Lower leg skin (tissue), 4 donors: ENCODE data around the gene WDR44. TPM values are rescaled to one million over a fixed set of nuclear protein-coding genes. Genes with fewer than 3 reads are reported as not detected.

Experiments
- DNase-seq, 2 donors: peaks; one replicate each; pipeline ENCODE4 v3.0.0-alpha.2; 2019; ENCODE audit warnings: low spot score in 2 of 2
- H3K4me3 ChIP-seq: fragments of 200-600 bp; sonication (generic); 2 replicates; pipeline ENCODE4 v1.5.1; 2017; ENCODE audit warnings: mild to moderate bottlenecking, low read depth; ENCODE audit not compliant: poor library complexity, severe bottlenecking
- CTCF ChIP-seq, 3 donors: fragments of 450-650 bp; IDR thresholded peaks; one replicate each; pipeline ENCODE4 v1.5.1; 2016; ENCODE audit warnings: antibody characterized with exemption in 3 of 3, mild to moderate bottlenecking in 3 of 3, moderate library complexity in 2 of 3
- POLR2A ChIP-seq, 2 donors: fragments of 450-650 bp; IDR thresholded peaks; one replicate each; pipeline ENCODE4 v1.6.1; 2016 to 2017; ENCODE audit warnings: antibody characterized with exemption in 2 of 2, mild to moderate bottlenecking in 1 of 2, moderate library complexity in 1 of 2
- WGBS, 2 donors: methylation state at CpG; one replicate each; pipeline ENCODE4 v1.1.5; 2018; 5-methylcytosine and 5-hydroxymethylcytosine counted together
- intact Hi-C: fragments of 100-400 bp; cut with DNase I; formaldehyde crosslinking; loops from one replicate; pipeline ENCODE4 v1.15.0; 2023; ENCODE audit warnings: low total_unique reads
- total RNA-seq, 4 donors: library from RNA; depleted of rRNA; stranded (reverse); fragments of >200 nt; gene quantifications; one replicate each; pipeline ENCODE4 v1.1.0, GENCODE V29; 2016

Gene WDR44
- total RNA-seq, 4 donors from 2014 or later = 9.5 to 10.4 (median 9.8) TPM

- 55 to 74% methylated on average over 3 of the region's 3 CpGs for WGBS, 2 donors
Observed at GRCh38 chrX:118493653-118494297, 147.9 kb downstream of the WDR44 start.

GRCh38 chrX:118495061-118495921, 149.4 kb downstream of the WDR44 start, which contains the start of gene DOCK11:
TSS of gene DOCK11 (plus strand) at chrX:118495815. CDS start at chrX:118495972, 157 bp downstream.
- peak; percentile 65 to 95 for DNase-seq
- 8 to 44% methylated on average over 15 to 64 of the region's 64 CpGs for WGBS, 2 donors
- TF ChIP-seq CTCF (IDR thresholded peaks at IDR 0.05) (no peak), POLR2A (IDR thresholded peaks at IDR 0.05) (no peak)
- peak within 1 kb of the TSS; percentile 55 for H3K4me3 ChIP-seq
- intact Hi-C loops = no loop called here

More at GRCh38 chrX:118493653-118494297, 147.9 kb downstream of the WDR44 start:
- intact Hi-C loops = no loop called here
- H3K4me3 ChIP-seq = no peak overlapping the region
- TF ChIP-seq CTCF (IDR thresholded peaks at IDR 0.05) (no peak), POLR2A (IDR thresholded peaks at IDR 0.05) (no peak)
- peak in 1 of 2 donors; percentile 37 for DNase-seq

GRCh38 chrX:118495958-118496762, 150.3 kb downstream of the WDR44 start:
- 2 to 52% methylated on average over 28 to 74 of the region's 81 CpGs for WGBS, 2 donors
- intact Hi-C loops = no loop called here
- H3K4me3 ChIP-seq = peak overlapping the region; percentile 55
- TF ChIP-seq CTCF (IDR thresholded peaks at IDR 0.05) = no peak
- no peak for TF ChIP-seq POLR2A (IDR thresholded peaks at IDR 0.05)
- DNase-seq = peak; percentile 29 to 90

- 7 to 42% methylated on average over 12 to 13 of the region's 13 CpGs for WGBS, 2 donors
- intact Hi-C loops = no loop called here
- TF ChIP-seq POLR2A (IDR thresholded peaks at IDR 0.05) = no peak
- TF ChIP-seq CTCF (IDR thresholded peaks at IDR 0.05) = no peak
- DNase-seq = no peak
- H3K4me3 ChIP-seq = peak overlapping the region; percentile 55
Observed at GRCh38 chrX:118496763-118497079, 150.8 kb downstream of the WDR44 start.

- H3K4me3 ChIP-seq = no peak overlapping the region
- intact Hi-C loops = no loop called here
Observed at GRCh38 chrX:118497180-118497818, 151.4 kb downstream of the WDR44 start.

More at GRCh38 chrX:118497180-118497818, 151.4 kb downstream of the WDR44 start:
- TF ChIP-seq POLR2A (IDR thresholded peaks at IDR 0.05) (no peak), CTCF (IDR thresholded peaks at IDR 0.05) (no peak)
- WGBS, 2 donors = 45 to 49% methylated on average over 7 of the region's 7 CpGs
- DNase-seq = no peak
